Endothelial cell of umbilical vein (primary cell): ENCODE measurements around the gene PHC2. TPM values are rescaled to one million over a fixed set of nuclear protein-coding genes. Genes with fewer than 3 reads are reported as not detected.

ENCODE experiments used
- BruUV-seq: library from RNA; stranded (reverse); fragments of 400-500 nt; replicated peaks from 2 replicates; lab custom pipeline; 2021; lab: Mats Ljungman, UMichigan
- CTCF ChIA-PET: fragments of 300-600, 350-600 bp; sonication (Branson Sonifier 250); formaldehyde crosslinking; loops from one replicate; lab custom pipeline; 2021; ENCODE audit warnings: antibody characterized with exemption, inconsistent platforms; lab: Charles Lee
- POLR2A ChIA-PET: fragments of 300-600, 350-600 bp; sonication (Branson Sonifier 250); formaldehyde crosslinking; loops from one replicate; lab custom pipeline; 2021; ENCODE audit warnings: antibody characterized with exemption, inconsistent platforms; lab: Charles Lee
- DNase-seq: peaks from one replicate; pipeline ENCODE4 v3.0.0-alpha.2; 2011; ENCODE audit warnings: low read depth, low spot score
- FAIRE-seq: peaks from 2 replicates; lab custom pipeline; 2011; peaks lifted over from hg19 to GRCh38; lab: Jason Lieb, UNC
- H2AFZ ChIP-seq: 2 replicates; pipeline ENCODE4 v1.6.0; 2012; ENCODE audit warnings: low read depth, low read length, control low read depth, inconsistent platforms
- H3K27ac ChIP-seq: 2 replicates; pipeline ENCODE4 v1.5.1; 2011; ENCODE audit warnings: low read depth, mild to moderate bottlenecking, control low read depth, low read length, moderate library complexity; ENCODE audit not compliant: insufficient read depth
- H3K27me3 ChIP-seq, 2 experiments: 2 replicates each; pipeline versions ENCODE4 v1.6.0 to v1.6.1; 2011; ENCODE audit warnings: low read length in 2 of 2, mixed read lengths in 1 of 2; ENCODE audit not compliant: control insufficient read depth in 2 of 2, insufficient read depth in 2 of 2
- H3K36me3 ChIP-seq, 2 experiments: 2 replicates in 1 of 2; 3 replicates in 1 of 2; pipeline ENCODE4 v1.5.1; 2011; ENCODE audit warnings: low read length in 2 of 2, mild to moderate bottlenecking in 1 of 2, moderate library complexity in 1 of 2; ENCODE audit not compliant: control insufficient read depth in 2 of 2, insufficient read depth in 2 of 2; ENCODE audit errors: extremely low read depth in 1 of 2
- H3K4me1 ChIP-seq: 3 replicates; pipeline ENCODE4 v1.5.1; 2011; ENCODE audit warnings: mild to moderate bottlenecking, low read length; ENCODE audit not compliant: control insufficient read depth, insufficient read depth; ENCODE audit errors: extremely low read depth
- H3K4me2 ChIP-seq: 2 replicates; pipeline ENCODE4 v1.6.1; 2011; ENCODE audit warnings: low read length, control low read depth, mixed read lengths; ENCODE audit not compliant: insufficient read depth
- H3K4me3 ChIP-seq, 3 experiments: fragments of 200-600 bp in 1 of 3; sonication (generic), shearing (Covaris generic) in 1 of 3; replicated peaks in 1 of 3; 2 replicates each; pipeline ENCODE4 v1.5.1; 2011 to 2016; ENCODE audit warnings: control low read depth in 3 of 3, low read length in 3 of 3, mild to moderate bottlenecking in 2 of 3, inconsistent platforms in 1 of 3, low read depth in 1 of 3, moderate library complexity in 1 of 3; ENCODE audit not compliant: insufficient read depth in 1 of 3
- H3K79me2 ChIP-seq: 2 replicates; pipeline ENCODE4 v1.6.0; 2012; ENCODE audit warnings: low read length, inconsistent platforms; ENCODE audit not compliant: control insufficient read depth, insufficient read depth
- H3K9ac ChIP-seq: replicated peaks from 2 replicates; pipeline ENCODE3; 2011; ENCODE audit warnings: low read length, control low read depth; ENCODE audit not compliant: insufficient read depth; ENCODE audit errors: extremely low read depth
- H3K9me1 ChIP-seq: replicated peaks from 3 replicates; pipeline ENCODE4 v1.6.0; 2011; ENCODE audit warnings: mild to moderate bottlenecking, low read length; ENCODE audit not compliant: control insufficient read depth, insufficient read depth; ENCODE audit errors: extremely low read depth
- H3K9me3 ChIP-seq: replicated peaks from 2 replicates; pipeline ENCODE4 v1.5.1; 2012; ENCODE audit warnings: low read length, inconsistent platforms; ENCODE audit not compliant: control insufficient read depth, insufficient read depth
- H4K20me1 ChIP-seq: replicated peaks from 2 replicates; pipeline ENCODE3; 2011; ENCODE audit warnings: mild to moderate bottlenecking, low read length; ENCODE audit not compliant: control insufficient read depth, insufficient read depth; ENCODE audit errors: extremely low read depth
- EZH2 ChIP-seq: IDR thresholded peaks from 2 replicates; pipeline ENCODE4 v1.6.1; 2012; ENCODE audit warnings: borderline replicate concordance, low read depth, mild to moderate bottlenecking, moderate library complexity, low read length, inconsistent platforms; ENCODE audit not compliant: severe bottlenecking
- FOS ChIP-seq: IDR thresholded peaks from 2 replicates; pipeline ENCODE4 v1.6.1; 2011; ENCODE audit warnings: mild to moderate bottlenecking, low read length, moderate library complexity, borderline replicate concordance; ENCODE audit not compliant: insufficient read depth
- GATA2 ChIP-seq: IDR thresholded peaks from 2 replicates; pipeline ENCODE4 v1.7.0; 2011; ENCODE audit warnings: low read depth, mild to moderate bottlenecking, moderate library complexity, mixed read lengths, low read length; ENCODE audit not compliant: insufficient read length, insufficient read depth
- JUN ChIP-seq: IDR thresholded peaks from 2 replicates; pipeline ENCODE4 v1.6.1; 2011; ENCODE audit warnings: borderline replicate concordance, low read depth; ENCODE audit not compliant: insufficient read length, insufficient read depth
- MYC ChIP-seq: IDR thresholded peaks from one replicate; pipeline ENCODE4 v1.6.1; 2011; ENCODE audit warnings: mild to moderate bottlenecking, low read depth, low read length
- POLR2A ChIP-seq: IDR thresholded peaks from 2 replicates; pipeline ENCODE4 v1.6.1; 2012; ENCODE audit warnings: low read depth, mild to moderate bottlenecking, control low read depth, low read length
- POLR2AphosphoS5 ChIP-seq: IDR thresholded peaks from 2 replicates; pipeline ENCODE4 v1.6.1; 2012; ENCODE audit warnings: low read depth, mild to moderate bottlenecking, control low read depth, low read length, moderate library complexity; ENCODE audit not compliant: insufficient read depth
- dilution Hi-C: fragments of 300-500 bp; cut with MboI; formaldehyde crosslinking; loops from one replicate; pipeline ENCODE4 v1.15.0; 2019; ENCODE audit warnings: low sequenced_read_pairs; ENCODE audit not compliant: extremely low pct_ligation_motif_present
- intact Hi-C: fragments of 100-400 bp; cut with micrococcal nuclease; formaldehyde crosslinking; loops from one replicate; pipeline ENCODE4 v1.10.0; 2022
- polyA plus RNA-seq, 4 experiments: library from polyadenylated mRNA; depleted of rRNA in 3 of 4; stranded (reverse) in 3 of 4; unstranded in 1 of 4; fragments of >200 nt; gene quantifications; 2 replicates each; pipeline versions ENCODE4 v1.2.1 to v1.2.3, GENCODE V29; 2011 to 2012; ENCODE audit warnings: missing spikeins in 1 of 4
- total RNA-seq: library from RNA; stranded (reverse); gene quantifications from 2 replicates; pipeline ENCODE4 v1.2.3, GENCODE V29; 2021
- TF ChIP-seq, protein P1 (sequence below): IDR thresholded peaks from 2 replicates; pipeline ENCODE4 v1.6.1; 2011; ENCODE audit not compliant: insufficient read depth, insufficient read length
- TF ChIP-seq, protein P2 (sequence below), 2 donors: IDR thresholded peaks; 1 replicate in 1 of 2; 2 replicates in 1 of 2; pipeline ENCODE4 v1.5.1; 2011; ENCODE audit warnings: low read length in 2 of 2, mild to moderate bottlenecking in 2 of 2, moderate library complexity in 2 of 2, control low read depth in 1 of 2, inconsistent platforms in 1 of 2, low read depth in 1 of 2; ENCODE audit not compliant: insufficient read depth in 1 of 2; ENCODE audit errors: extremely low read depth in 1 of 2

The PHC2 gene
- total and polyA plus RNA-seq, 2 donors (not counting 3 experiments of a cell fraction or from before 2014, with no cell fraction given): 65.6 to 79.0 TPM

DNA sequence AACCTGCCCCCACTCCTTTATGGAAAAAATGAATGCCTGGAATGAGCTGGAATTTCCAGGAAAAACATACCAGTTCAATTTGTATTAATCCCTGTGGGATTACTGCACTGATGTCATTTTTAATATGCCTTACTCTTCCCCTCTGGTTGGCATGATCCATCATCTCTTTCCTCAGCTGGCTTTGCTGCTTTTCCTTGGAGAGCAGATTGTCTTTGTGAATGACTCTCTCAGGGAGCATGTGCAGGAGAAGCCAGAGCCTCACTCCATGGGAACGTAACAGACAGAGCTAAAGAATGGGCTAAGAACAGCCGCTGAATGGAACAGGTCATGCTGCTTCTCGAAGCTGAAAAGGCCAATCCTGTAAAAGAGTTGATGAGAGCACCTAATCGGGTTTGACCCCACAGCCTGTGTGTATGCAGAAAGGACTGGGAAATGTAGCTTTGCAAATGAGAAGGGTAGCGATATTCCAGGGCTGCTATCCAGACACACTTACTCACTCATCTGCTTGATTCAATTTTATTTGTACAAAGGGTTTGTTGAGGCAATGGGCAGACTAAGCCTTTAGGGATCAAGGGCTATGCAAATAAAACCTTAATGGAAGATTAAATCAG is 20.7 kb downstream of the PHC2 start:
- H2AFZ ChIP-seq: no peak overlapping the region
- TF ChIP-seq, protein P1, sequence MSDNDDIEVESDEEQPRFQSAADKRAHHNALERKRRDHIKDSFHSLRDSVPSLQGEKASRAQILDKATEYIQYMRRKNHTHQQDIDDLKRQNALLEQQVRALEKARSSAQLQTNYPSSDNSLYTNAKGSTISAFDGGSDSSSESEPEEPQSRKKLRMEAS: no peak
- no peak for TF ChIP-seq POLR2AphosphoS5
- TF ChIP-seq MYC: no peak
- no peak for TF ChIP-seq JUN
- TF ChIP-seq FOS: no peak
- no peak for TF ChIP-seq POLR2A
- no peak for TF ChIP-seq GATA2
- TF ChIP-seq, protein P2, sequence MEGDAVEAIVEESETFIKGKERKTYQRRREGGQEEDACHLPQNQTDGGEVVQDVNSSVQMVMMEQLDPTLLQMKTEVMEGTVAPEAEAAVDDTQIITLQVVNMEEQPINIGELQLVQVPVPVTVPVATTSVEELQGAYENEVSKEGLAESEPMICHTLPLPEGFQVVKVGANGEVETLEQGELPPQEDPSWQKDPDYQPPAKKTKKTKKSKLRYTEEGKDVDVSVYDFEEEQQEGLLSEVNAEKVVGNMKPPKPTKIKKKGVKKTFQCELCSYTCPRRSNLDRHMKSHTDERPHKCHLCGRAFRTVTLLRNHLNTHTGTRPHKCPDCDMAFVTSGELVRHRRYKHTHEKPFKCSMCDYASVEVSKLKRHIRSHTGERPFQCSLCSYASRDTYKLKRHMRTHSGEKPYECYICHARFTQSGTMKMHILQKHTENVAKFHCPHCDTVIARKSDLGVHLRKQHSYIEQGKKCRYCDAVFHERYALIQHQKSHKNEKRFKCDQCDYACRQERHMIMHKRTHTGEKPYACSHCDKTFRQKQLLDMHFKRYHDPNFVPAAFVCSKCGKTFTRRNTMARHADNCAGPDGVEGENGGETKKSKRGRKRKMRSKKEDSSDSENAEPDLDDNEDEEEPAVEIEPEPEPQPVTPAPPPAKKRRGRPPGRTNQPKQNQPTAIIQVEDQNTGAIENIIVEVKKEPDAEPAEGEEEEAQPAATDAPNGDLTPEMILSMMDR (IDR thresholded peaks at IDR 0.05; ENCODE audit: extremely low read depth in 1 of 2, insufficient read depth in 1 of 2, low read depth in 1 of 2, low read length in 2 of 2): no peak
- no peak for TF ChIP-seq EZH2
- no peak overlapping the region for H3K27ac ChIP-seq
- H3K4me1 ChIP-seq: no peaks in the 10 kb centered on the region
- FAIRE-seq: no peak
- H3K79me2 ChIP-seq: no peaks in the 10 kb centered on the region
- dilution Hi-C loops: no loop called here
- H3K9ac ChIP-seq: no peak overlapping the region
- no peaks in the 10 kb centered on the region for H4K20me1 ChIP-seq
- no peaks in the 10 kb centered on the region for H3K36me3 ChIP-seq
- ChIA-PET POLR2A (no interaction called here), CTCF (interaction anchor here (2.1 kb wide), 1 partner anchor 11 kb away, joined by 6 read pairs; no protein-coding TSS in a partner anchor)
- no TSS peak for BruUV-seq
- no peaks in the 10 kb centered on the region for H3K9me1 ChIP-seq
- H3K4me3 ChIP-seq: no peak overlapping the region
- H3K9me3 ChIP-seq: no peaks in the 10 kb centered on the region
- no peak for DNase-seq
- H3K27me3 ChIP-seq: no peaks in the 10 kb centered on the region
- H3K4me2 ChIP-seq: no peak overlapping the region
- intact Hi-C loops: no loop called here
